Stimulated activated memory B cell treated with anti-CD40 and anti-IgM and Interleukin-4, amounts not matched to agents 10 μg/mL and 1 μg/mL and 100 μg/mL, for 72 hours (primary cell): ENCODE results near the gene LIPM.

Source experiments
- ATAC-seq: fragments of 150-1000 bp; cut with Tn5 transposase; 2 replicates; pipeline ENCODE4 v1.10.0; 2021
- H3K27ac Mint-ChIP-seq: one replicate; pipeline ENCODE4 v1.8.0; 2022; ENCODE audit warnings: mild to moderate bottlenecking, mixed read lengths
- H3K27me3 Mint-ChIP-seq: one replicate; pipeline ENCODE4 v1.8.0; 2022; ENCODE audit warnings: mixed read lengths
- H3K36me3 Mint-ChIP-seq: one replicate; pipeline ENCODE4 v1.8.0; 2022; ENCODE audit warnings: mixed read lengths
- H3K4me1 Mint-ChIP-seq: one replicate; pipeline ENCODE4 v1.8.0; 2022; ENCODE audit warnings: mixed read lengths
- H3K4me3 Mint-ChIP-seq: one replicate; pipeline ENCODE4 v1.8.0; 2022; ENCODE audit warnings: mild to moderate bottlenecking, moderate library complexity, mixed read lengths
- H3K9me3 Mint-ChIP-seq: one replicate; pipeline ENCODE4 v1.8.0; 2022; ENCODE audit warnings: mixed read lengths

LIPM gene

GRCh38 chr10:88802523-88803285 is at the start of gene LIPM:
Gene LIPM (plus strand): TSS chr10:88802730. CDS start chr10:88802897, 167 bp downstream.
- ATAC-seq = no peak
- no peak within 1 kb of the TSS for H3K27ac Mint-ChIP-seq
- no peaks in the 10 kb centered on the region for H3K9me3 Mint-ChIP-seq
- no peak within 1 kb of the TSS for H3K4me3 Mint-ChIP-seq
- no peaks in the 10 kb centered on the region for H3K4me1 Mint-ChIP-seq
- H3K36me3 Mint-ChIP-seq = no peaks in the 10 kb centered on the region
- H3K27me3 Mint-ChIP-seq = no peaks in the 10 kb centered on the region

- Mint-ChIP-seq H3K27ac (no peak overlapping the region), H3K36me3 (no peaks in the 10 kb centered on the region), H3K9me3 (no peaks in the 10 kb centered on the region), H3K4me3 (no peak overlapping the region), H3K27me3 (no peaks in the 10 kb centered on the region), H3K4me1 (no peaks in the 10 kb centered on the region)
- no peak for ATAC-seq
Measured at GRCh38 chr10:88754287-88754686, 48.2 kb upstream of the LIPM start.

DNA sequence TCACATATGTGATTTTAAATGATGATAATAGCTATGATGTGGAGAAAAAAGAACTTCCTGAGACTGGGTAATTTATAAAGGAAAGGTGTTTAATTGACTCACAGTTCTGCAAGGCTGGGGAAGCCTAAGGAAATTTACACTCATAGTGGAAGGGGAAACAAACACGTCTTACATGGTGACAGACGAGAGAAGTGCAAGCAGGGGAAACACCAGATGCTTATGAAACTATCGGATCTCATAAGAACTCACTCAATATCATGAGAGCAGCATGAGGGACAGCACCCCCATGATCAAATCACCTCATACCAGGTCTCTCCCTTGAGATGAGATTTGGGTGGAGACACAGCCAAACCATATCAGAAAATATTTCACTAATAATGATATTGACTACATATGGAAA is 46.8 kb upstream of the LIPM start:
- no peaks in the 10 kb centered on the region for H3K27me3 Mint-ChIP-seq
- ATAC-seq = peak; percentile 88
- H3K4me3 Mint-ChIP-seq = no peak overlapping the region
- H3K4me1 Mint-ChIP-seq = peaks cover 8% of the 10 kb centered on the region
- H3K27ac Mint-ChIP-seq = no peak overlapping the region
- no peaks in the 10 kb centered on the region for H3K9me3 Mint-ChIP-seq
- H3K36me3 Mint-ChIP-seq = no peaks in the 10 kb centered on the region

GRCh38 chr10:88756660-88757059 is 45.9 kb upstream of the LIPM start:
- Mint-ChIP-seq H3K9me3 (no peaks in the 10 kb centered on the region), H3K27ac (no peak overlapping the region), H3K4me1 (peaks cover 8% of the 10 kb centered on the region), H3K36me3 (no peaks in the 10 kb centered on the region), H3K4me3 (no peak overlapping the region), H3K27me3 (no peaks in the 10 kb centered on the region)
- ATAC-seq = no peak

GRCh38 chr10:88759366-88760101 is 43.0 kb upstream of the LIPM start, which contains the start of gene LIPN:
Gene LIPN (plus strand): TSS chr10:88760020. CDS start chr10:88761406, 1,386 bp downstream.
- Mint-ChIP-seq H3K36me3 (no peaks in the 10 kb centered on the region), H3K27ac (no peak within 1 kb of the TSS), H3K27me3 (no peaks in the 10 kb centered on the region), H3K4me3 (no peak within 1 kb of the TSS), H3K9me3 (no peaks in the 10 kb centered on the region), H3K4me1 (peaks cover 8% of the 10 kb centered on the region)
- peak; percentile 70 for ATAC-seq

DNA sequence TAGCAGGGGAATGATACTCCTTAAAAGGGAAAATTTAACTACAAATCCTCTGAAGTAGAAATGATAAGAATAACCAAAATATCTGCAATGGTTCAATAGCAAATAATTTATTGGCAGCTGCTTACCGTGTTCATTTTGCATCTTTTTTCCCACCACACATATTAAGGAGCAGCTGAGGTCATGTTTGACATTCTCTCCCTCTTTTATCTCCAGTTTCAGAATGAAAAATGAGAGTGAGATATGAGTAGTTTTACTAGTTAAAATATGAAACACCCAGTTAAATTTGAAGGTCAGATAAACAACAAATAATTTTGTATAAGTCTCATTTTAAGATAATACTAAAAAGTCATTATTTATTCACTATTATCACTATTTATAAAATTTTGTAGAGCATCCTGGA is 39.6 kb upstream of the LIPM start:
- H3K27me3 Mint-ChIP-seq = no peaks in the 10 kb centered on the region
- no peaks in the 10 kb centered on the region for H3K9me3 Mint-ChIP-seq
- H3K27ac Mint-ChIP-seq = no peak overlapping the region
- H3K4me3 Mint-ChIP-seq = no peak overlapping the region
- no peak for ATAC-seq
- no peaks in the 10 kb centered on the region for H3K36me3 Mint-ChIP-seq
- H3K4me1 Mint-ChIP-seq = peaks cover 8% of the 10 kb centered on the region

GRCh38 chr10:88763441-88763840 is 39.1 kb upstream of the LIPM start:
- H3K4me1 Mint-ChIP-seq = peaks cover 8% of the 10 kb centered on the region
- ATAC-seq = no peak
- H3K36me3 Mint-ChIP-seq = no peaks in the 10 kb centered on the region
- H3K9me3 Mint-ChIP-seq = no peaks in the 10 kb centered on the region
- no peak overlapping the region for H3K27ac Mint-ChIP-seq
- H3K4me3 Mint-ChIP-seq = no peak overlapping the region
- no peaks in the 10 kb centered on the region for H3K27me3 Mint-ChIP-seq

DNA sequence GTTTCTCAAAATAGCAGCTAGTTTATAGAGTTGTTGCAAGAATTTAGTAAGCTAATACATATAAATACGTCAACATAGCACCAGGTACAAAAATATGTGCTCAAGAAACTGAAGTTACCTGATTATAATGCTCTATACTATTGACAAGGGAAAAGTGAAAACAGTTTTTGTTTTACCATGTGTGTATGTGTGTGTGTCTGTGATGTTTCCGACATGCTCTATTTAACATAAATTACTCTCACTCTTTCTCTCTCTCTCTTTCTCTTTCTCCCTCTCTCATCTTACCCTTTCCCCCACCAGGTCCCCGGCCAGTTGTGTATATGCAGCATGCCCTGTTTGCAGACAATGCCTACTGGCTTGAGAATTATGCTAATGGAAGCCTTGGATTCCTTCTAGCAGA is 38.4 kb upstream of the LIPM start:
- no peak for ATAC-seq
- peaks cover 8% of the 10 kb centered on the region for H3K4me1 Mint-ChIP-seq
- no peak overlapping the region for H3K4me3 Mint-ChIP-seq
- H3K27me3 Mint-ChIP-seq = no peaks in the 10 kb centered on the region
- no peaks in the 10 kb centered on the region for H3K36me3 Mint-ChIP-seq
- H3K9me3 Mint-ChIP-seq = no peaks in the 10 kb centered on the region
- H3K27ac Mint-ChIP-seq = no peak overlapping the region

DNA sequence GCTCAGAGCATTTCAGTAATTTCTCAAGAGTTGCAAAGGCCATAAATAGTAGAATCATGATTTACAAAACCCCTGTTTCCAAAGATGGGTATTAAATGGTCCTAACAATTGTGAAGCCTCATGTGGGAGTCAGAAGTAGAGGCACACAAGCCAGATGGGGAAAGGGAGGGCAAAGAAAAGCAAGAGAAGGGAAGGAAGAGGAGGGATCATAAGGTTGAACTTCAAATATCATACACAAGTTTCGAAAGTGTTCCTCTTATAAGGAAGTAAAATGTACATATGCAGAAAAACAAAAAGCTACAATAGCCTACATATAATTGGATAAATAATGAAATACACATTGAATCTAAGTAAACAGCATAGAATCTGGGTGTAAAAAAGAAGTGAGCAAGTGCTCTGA is 36.7 kb upstream of the LIPM start:
- no peaks in the 10 kb centered on the region for H3K27me3 Mint-ChIP-seq
- H3K4me3 Mint-ChIP-seq = no peak overlapping the region
- no peak for ATAC-seq
- H3K9me3 Mint-ChIP-seq = no peaks in the 10 kb centered on the region
- no peaks in the 10 kb centered on the region for H3K36me3 Mint-ChIP-seq
- H3K4me1 Mint-ChIP-seq = no peaks in the 10 kb centered on the region
- H3K27ac Mint-ChIP-seq = no peak overlapping the region

GRCh38 chr10:88769384-88769783 is 33.1 kb upstream of the LIPM start:
- Mint-ChIP-seq H3K4me3 (no peak overlapping the region), H3K36me3 (peaks cover 11% of the 10 kb centered on the region), H3K27ac (no peak overlapping the region), H3K27me3 (peaks cover 15% of the 10 kb centered on the region), H3K4me1 (no peaks in the 10 kb centered on the region), H3K9me3 (peaks cover 4% of the 10 kb centered on the region)
- ATAC-seq = no peak

DNA sequence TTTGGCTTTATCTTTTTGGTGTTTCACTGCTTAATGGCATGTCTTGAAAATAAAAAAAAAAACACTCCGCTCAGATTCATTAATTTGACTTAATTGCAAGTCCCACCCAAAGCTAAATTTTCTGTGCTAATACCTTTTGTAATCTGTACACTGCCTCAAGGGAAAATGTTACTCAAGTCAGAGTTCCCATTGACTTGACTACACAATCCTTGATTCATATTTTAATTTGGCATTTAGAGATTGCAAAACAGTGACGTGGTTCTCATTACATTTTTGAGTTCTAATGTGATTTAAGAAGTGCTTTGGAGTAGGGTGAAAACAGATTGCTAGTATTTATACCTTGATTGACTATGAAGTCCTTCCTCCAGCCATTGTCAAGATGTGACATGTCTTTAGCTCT is 21.3 kb upstream of the LIPM start:
- peaks cover 27% of the 10 kb centered on the region for H3K27me3 Mint-ChIP-seq
- H3K27ac Mint-ChIP-seq = no peak overlapping the region
- no peaks in the 10 kb centered on the region for H3K9me3 Mint-ChIP-seq
- no peak for ATAC-seq
- no peaks in the 10 kb centered on the region for H3K36me3 Mint-ChIP-seq
- H3K4me1 Mint-ChIP-seq = no peaks in the 10 kb centered on the region
- no peak overlapping the region for H3K4me3 Mint-ChIP-seq

DNA sequence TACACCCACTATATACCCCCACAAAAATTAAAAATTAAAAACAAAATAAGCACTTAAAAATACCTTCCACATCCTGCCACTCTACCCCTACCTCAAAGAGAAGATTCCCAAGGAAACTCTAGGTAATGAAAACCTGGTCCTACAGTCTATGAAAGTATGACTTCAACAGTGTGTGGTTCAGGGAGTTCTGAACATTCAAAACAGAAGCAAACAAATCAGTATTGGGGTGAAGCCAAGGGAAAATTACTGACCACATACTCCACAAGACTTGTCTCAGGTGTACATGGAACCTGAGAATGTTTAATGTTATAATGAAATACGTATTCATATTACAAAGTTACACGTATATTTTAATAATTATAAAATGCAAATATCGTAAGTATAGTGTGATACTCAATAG is 20.3 kb upstream of the LIPM start:
- no peak overlapping the region for H3K4me3 Mint-ChIP-seq
- H3K36me3 Mint-ChIP-seq = no peaks in the 10 kb centered on the region
- ATAC-seq = no peak
- H3K9me3 Mint-ChIP-seq = no peaks in the 10 kb centered on the region
- H3K27ac Mint-ChIP-seq = no peak overlapping the region
- no peaks in the 10 kb centered on the region for H3K4me1 Mint-ChIP-seq
- H3K27me3 Mint-ChIP-seq = peaks cover 25% of the 10 kb centered on the region

DNA sequence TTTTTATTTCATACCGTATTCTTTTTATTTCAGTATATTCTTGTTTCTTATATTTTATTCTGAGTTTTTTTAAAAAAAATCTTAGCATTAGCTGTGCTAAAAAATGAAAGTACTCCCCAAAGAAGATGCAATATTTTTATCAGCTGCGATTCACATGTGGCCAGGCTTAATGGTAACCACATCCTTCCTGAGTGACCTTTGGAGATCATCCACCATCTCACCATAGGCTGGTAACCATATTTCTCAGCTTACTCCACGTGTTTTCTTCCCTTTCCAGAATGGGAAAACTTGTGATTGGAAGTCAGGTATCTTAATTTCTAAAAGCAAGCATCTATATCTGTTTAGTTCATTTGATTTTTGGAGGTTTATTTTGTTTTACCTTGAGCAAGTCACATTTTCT is 18.8 kb upstream of the LIPM start:
- Mint-ChIP-seq H3K36me3 (no peaks in the 10 kb centered on the region), H3K4me3 (no peak overlapping the region), H3K27me3 (peaks cover 18% of the 10 kb centered on the region), H3K27ac (no peak overlapping the region), H3K9me3 (no peaks in the 10 kb centered on the region), H3K4me1 (no peaks in the 10 kb centered on the region)
- no peak for ATAC-seq

- H3K36me3 Mint-ChIP-seq = no peaks in the 10 kb centered on the region
- H3K9me3 Mint-ChIP-seq = no peaks in the 10 kb centered on the region
- no peak overlapping the region for H3K4me3 Mint-ChIP-seq
- no peaks in the 10 kb centered on the region for H3K4me1 Mint-ChIP-seq
- peaks cover 9% of the 10 kb centered on the region for H3K27me3 Mint-ChIP-seq
- H3K27ac Mint-ChIP-seq = no peak overlapping the region
- no peak for ATAC-seq
Measured at GRCh38 chr10:88786032-88786770, 16.3 kb upstream of the LIPM start.

DNA sequence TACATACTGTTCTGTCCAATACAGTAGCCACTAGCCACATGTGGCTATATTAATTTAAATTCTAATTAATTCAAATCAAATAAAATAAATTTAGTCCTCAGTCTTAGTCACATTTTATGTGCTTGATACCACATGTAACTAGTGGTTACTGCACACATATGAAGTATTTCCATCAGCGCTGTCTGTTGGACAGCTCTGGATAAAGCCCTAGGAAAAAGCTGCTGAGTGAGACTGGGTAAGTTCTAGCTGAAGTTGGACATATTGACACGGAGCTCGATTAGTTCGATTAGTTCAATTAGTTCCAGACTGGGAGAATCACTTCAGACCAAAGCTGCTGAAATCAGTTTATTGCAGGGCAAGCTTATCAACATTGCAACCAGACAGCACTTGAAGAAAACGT is 15.1 kb upstream of the LIPM start:
- Mint-ChIP-seq H3K4me3 (no peak overlapping the region), H3K36me3 (no peaks in the 10 kb centered on the region), H3K9me3 (no peaks in the 10 kb centered on the region), H3K4me1 (peaks cover 1% of the 10 kb centered on the region), H3K27ac (no peak overlapping the region), H3K27me3 (peaks cover 8% of the 10 kb centered on the region)
- ATAC-seq = no peak
